ENCODE data around the gene BAG1. TPM values are rescaled to one million over a fixed set of nuclear protein-coding genes. Genes with fewer than 3 reads are reported as not detected.

Gene BAG1
- total RNA-seq, 1 donor from 2014 or later: 98.5 TPM

GRCh38 chr9:33225319-33226147 lies 39.0 kb downstream of the BAG1 start:
- no peak overlapping the region for H3K4me3 ChIP-seq
- peak overlapping the region; percentile 24 for H3K27ac ChIP-seq
- DNase-seq: no peak

DNA sequence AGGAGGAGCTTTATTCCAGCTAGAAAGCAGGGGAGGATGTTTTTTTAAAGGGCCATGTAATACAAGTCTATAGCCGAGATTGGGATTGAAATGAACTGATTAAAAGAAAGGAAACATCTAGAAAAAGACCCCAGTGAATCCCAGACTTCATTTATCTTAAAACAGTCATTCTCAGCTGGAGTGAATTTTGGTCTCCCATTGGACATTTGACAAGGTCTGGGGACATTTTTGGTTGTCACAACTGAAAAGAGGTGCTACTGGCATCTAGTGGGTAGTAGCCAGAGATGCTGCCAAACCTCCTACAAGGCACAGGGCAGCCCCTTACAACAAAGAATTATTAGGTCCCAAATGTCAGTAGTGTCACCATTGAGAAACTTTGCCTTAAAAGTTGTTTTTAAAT lies 40.8 kb downstream of the BAG1 start:
- no peaks in the 10 kb centered on the region for H3K36me3 ChIP-seq
- peaks cover 23% of the 10 kb centered on the region for H3K4me1 ChIP-seq
- no peak for TF ChIP-seq CTCF (IDR thresholded peaks at IDR 0.05)
- no peak overlapping the region for H3K4me3 ChIP-seq
- H3K27ac ChIP-seq: no peak overlapping the region
- DNase-seq: no peak
- intact Hi-C loops (cut with DNase I): no loop called here
- H3K9me3 ChIP-seq: no peaks in the 10 kb centered on the region
- H3K27me3 ChIP-seq (ENCODE audit: low read depth): no peaks in the 10 kb centered on the region
- no peak for ATAC-seq

More at GRCh38 chr9:33225319-33226147, 39.0 kb downstream of the BAG1 start:
- intact Hi-C loops (cut with DNase I): loop anchor here (5.0 kb wide), 1 partner anchor 143 kb away; no protein-coding TSS in a partner anchor
- Histone ChIP-seq H3K9me3 (no peaks in the 10 kb centered on the region), H3K36me3 (no peaks in the 10 kb centered on the region), H3K4me1 (peaks cover 23% of the 10 kb centered on the region), H3K27me3 (ENCODE audit: low read depth) (no peaks in the 10 kb centered on the region)
- peak; percentile 76 for TF ChIP-seq CTCF (IDR thresholded peaks at IDR 0.05)
- ATAC-seq: peak; percentile 42 to 45

DNA sequence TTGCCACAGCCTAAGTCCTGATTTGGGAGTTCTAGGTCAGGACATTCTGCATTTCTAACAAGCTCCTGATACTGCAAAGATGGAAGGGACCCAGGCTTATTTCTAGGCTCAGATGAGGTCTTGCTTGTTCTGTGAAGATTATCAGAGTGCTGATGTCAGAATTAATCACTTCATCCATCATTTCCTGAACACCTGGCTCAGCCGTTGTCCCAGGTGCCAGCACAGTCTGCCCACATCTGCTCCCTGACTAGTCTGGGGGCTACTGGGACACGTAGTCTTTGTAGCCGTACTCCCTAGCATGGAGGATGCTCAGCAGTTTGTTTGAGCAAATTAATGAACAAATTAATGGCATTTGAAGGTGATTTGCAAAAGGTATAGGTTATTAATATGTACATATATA lies 42.5 kb downstream of the BAG1 start:
- intact Hi-C loops (cut with DNase I): no loop called here
- no peaks in the 10 kb centered on the region for H3K9me3 ChIP-seq
- DNase-seq: no peak
- no peaks in the 10 kb centered on the region for H3K36me3 ChIP-seq
- ATAC-seq: no peak
- TF ChIP-seq CTCF (IDR thresholded peaks at IDR 0.05): no peak
- H3K4me1 ChIP-seq: peaks cover 23% of the 10 kb centered on the region
- H3K27ac ChIP-seq: no peak overlapping the region
- H3K27me3 ChIP-seq (ENCODE audit: low read depth): no peaks in the 10 kb centered on the region
- H3K4me3 ChIP-seq: no peak overlapping the region

DNA sequence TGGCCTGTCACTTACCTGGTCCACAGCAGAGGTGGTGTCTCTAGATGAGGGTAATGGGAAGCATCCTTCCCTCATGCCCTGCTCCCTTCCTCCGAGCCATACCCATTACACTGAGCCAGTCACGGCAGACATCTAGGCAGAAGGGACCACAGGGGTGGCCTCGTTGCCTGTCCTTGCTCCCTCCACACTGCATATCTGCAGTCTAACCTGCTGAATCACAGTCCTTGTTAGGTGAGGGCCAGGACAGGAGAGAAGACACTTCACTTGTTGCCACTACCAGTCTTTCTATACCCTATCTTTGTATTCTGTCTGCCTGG lies 43.0 kb downstream of the BAG1 start:
- ATAC-seq (no peak), DNase-seq (no peak)
- TF ChIP-seq CTCF (IDR thresholded peaks at IDR 0.05): no peak
- Histone ChIP-seq H3K9me3 (no peaks in the 10 kb centered on the region), H3K27ac (no peak overlapping the region), H3K36me3 (no peaks in the 10 kb centered on the region), H3K27me3 (ENCODE audit: low read depth) (no peaks in the 10 kb centered on the region), H3K4me1 (peaks cover 23% of the 10 kb centered on the region), H3K4me3 (no peak overlapping the region)
- intact Hi-C loops (cut with DNase I): no loop called here

- Histone ChIP-seq H3K27me3 (ENCODE audit: low read depth) (no peaks in the 10 kb centered on the region), H3K27ac (no peak overlapping the region), H3K9me3 (no peaks in the 10 kb centered on the region), H3K36me3 (no peaks in the 10 kb centered on the region), H3K4me3 (no peak overlapping the region), H3K4me1 (peaks cover 19% of the 10 kb centered on the region)
- ATAC-seq (peak; percentile 23 to 59), DNase-seq (peak; percentile 52)
- TF ChIP-seq CTCF (IDR thresholded peaks at IDR 0.05): no peak
- intact Hi-C loops (cut with DNase I): no loop called here
Observed at GRCh38 chr9:33220681-33221567, 43.6 kb downstream of the BAG1 start.
